ENCODE data around the gene RIPK1. TPM values are rescaled to one million over a fixed set of nuclear protein-coding genes. Genes with fewer than 3 reads are reported as not detected.

The RIPK1 gene
- total RNA-seq, 1 donor from 2014 or later, result 26.2 TPM

- no peak for DNase-seq (ENCODE audit: low spot score)
- peaks cover 40% of the 10 kb centered on the region for H3K4me1 Mint-ChIP-seq (ENCODE audit: low read depth)
- H3K4me3 Mint-ChIP-seq (ENCODE audit: unreplicated experiment), result peak within 1 kb of the TSS; percentile 90
- peak within 1 kb of the TSS; percentile 92 for H3K27ac Mint-ChIP-seq (ENCODE audit: unreplicated experiment)
- H3K27me3 Mint-ChIP-seq (ENCODE audit: low read depth), result no peaks in the 10 kb centered on the region
- no peaks in the 10 kb centered on the region for H3K9me3 Mint-ChIP-seq (ENCODE audit: low read depth)
- peaks cover 16% of the 10 kb centered on the region for H3K36me3 Mint-ChIP-seq (ENCODE audit: low read depth)
- TF ChIP-seq CTCF (IDR thresholded peaks at IDR 0.05), result peak; percentile 80
These were observed 89.0 kb downstream of the RIPK1 start, which contains the start of gene TUBB2A for GRCh38 chr6:3157131-3157933. Gene TUBB2A (minus strand): TSS chr6:3157544. CDS start chr6:3157463, 81 bp downstream.

GRCh38 chr6:3159805-3160781 lies 91.8 kb downstream of the RIPK1 start:
- Mint-ChIP-seq H3K4me1 (ENCODE audit: low read depth) (peaks cover 45% of the 10 kb centered on the region), H3K9me3 (ENCODE audit: low read depth) (no peaks in the 10 kb centered on the region), H3K27ac (ENCODE audit: unreplicated experiment) (peak overlapping the region; percentile 92), H3K36me3 (ENCODE audit: low read depth) (peaks cover 5% of the 10 kb centered on the region), H3K4me3 (ENCODE audit: unreplicated experiment) (peak overlapping the region; percentile 42), H3K27me3 (ENCODE audit: low read depth) (no peaks in the 10 kb centered on the region)
- DNase-seq (ENCODE audit: low spot score), result no peak
- no peak for TF ChIP-seq CTCF (IDR thresholded peaks at IDR 0.05)

- H3K9me3 Mint-ChIP-seq (ENCODE audit: low read depth), result no peaks in the 10 kb centered on the region
- TF ChIP-seq CTCF (IDR thresholded peaks at IDR 0.05), result no peak
- peak overlapping the region; percentile 97 for H3K27ac Mint-ChIP-seq (ENCODE audit: unreplicated experiment)
- no peaks in the 10 kb centered on the region for H3K27me3 Mint-ChIP-seq (ENCODE audit: low read depth)
- H3K4me1 Mint-ChIP-seq (ENCODE audit: low read depth), result peaks cover 42% of the 10 kb centered on the region
- no peaks in the 10 kb centered on the region for H3K36me3 Mint-ChIP-seq (ENCODE audit: low read depth)
- no peak for DNase-seq (ENCODE audit: low spot score)
- peak overlapping the region; percentile 85 for H3K4me3 Mint-ChIP-seq (ENCODE audit: unreplicated experiment)
These were observed 93.8 kb downstream of the RIPK1 start for GRCh38 chr6:3162067-3162497.

- peak; percentile 44 for TF ChIP-seq CTCF (IDR thresholded peaks at IDR 0.05)
- Mint-ChIP-seq H3K27ac (ENCODE audit: unreplicated experiment) (peak overlapping the region; percentile 97), H3K27me3 (ENCODE audit: low read depth) (no peaks in the 10 kb centered on the region), H3K4me1 (ENCODE audit: low read depth) (peaks cover 42% of the 10 kb centered on the region), H3K4me3 (ENCODE audit: unreplicated experiment) (peak overlapping the region; percentile 85), H3K36me3 (ENCODE audit: low read depth) (no peaks in the 10 kb centered on the region), H3K9me3 (ENCODE audit: low read depth) (no peaks in the 10 kb centered on the region)
- no peak for DNase-seq (ENCODE audit: low spot score)
These were observed 94.4 kb downstream of the RIPK1 start for GRCh38 chr6:3162565-3163247.

Measured in chondrocyte (in vitro differentiated cells).